Panc1 (cell line): ENCODE data around the gene ELMO1. TPM values are rescaled to one million over a fixed set of nuclear protein-coding genes. Genes with fewer than 3 reads are reported as not detected.

ENCODE experiments used
- ATAC-seq: fragments of 200-7000 bp; cut with Tn5 transposase; 2 replicates; pipeline ENCODE4 v1.9.1; 2020; ENCODE audit warnings: mild to moderate bottlenecking, moderate library complexity
- BruUV-seq: library from RNA; stranded (reverse); fragments of 400-500 nt; replicated peaks from 2 replicates; lab custom pipeline; 2021; lab: Mats Ljungman, UMichigan
- CTCF ChIA-PET: fragments of 300-600 bp; sonication (Branson Sonifier 250); formaldehyde crosslinking; loops from one replicate; lab custom pipeline; 2022; ENCODE audit warnings: antibody characterized with exemption; lab: Charles Lee
- POLR2A ChIA-PET: fragments of 300-600 bp; sonication (Branson Sonifier 250); formaldehyde crosslinking; loops from one replicate; lab custom pipeline; 2022; ENCODE audit warnings: antibody characterized with exemption; lab: Charles Lee
- DNase-seq: peaks from one replicate; pipeline ENCODE4 v3.0.0-alpha.2; 2010; ENCODE audit warnings: low read depth, low spot score
- H3K27ac ChIP-seq: 2 replicates; pipeline ENCODE4 v1.5.1; 2011; ENCODE audit warnings: mild to moderate bottlenecking, low read length, inconsistent platforms
- H3K27me3 ChIP-seq: fragments of 200-500 bp; sonication (Bioruptor generic); 2 replicates; pipeline ENCODE4 v1.6.0; 2014; ENCODE audit warnings: low read length, inconsistent platforms; ENCODE audit not compliant: control insufficient read depth, insufficient read depth
- H3K36me3 ChIP-seq: fragments of 200-500 bp; sonication (Bioruptor generic); 2 replicates; pipeline ENCODE4 v1.5.1; 2014; ENCODE audit warnings: inconsistent platforms, mild to moderate bottlenecking, low read length, moderate library complexity; ENCODE audit not compliant: control insufficient read depth, insufficient read depth
- H3K4me1 ChIP-seq: 2 replicates; pipeline ENCODE4 v1.5.1; 2011; ENCODE audit warnings: inconsistent platforms, mild to moderate bottlenecking, low read length, moderate library complexity; ENCODE audit not compliant: control insufficient read depth, insufficient read depth
- H3K4me3 ChIP-seq, 2 experiments: 2 replicates each; pipeline ENCODE4 v1.5.1; 2011 to 2012; ENCODE audit warnings: low read depth in 2 of 2, low read length in 2 of 2, mild to moderate bottlenecking in 2 of 2, inconsistent platforms in 1 of 2, moderate library complexity in 1 of 2
- H3K9me3 ChIP-seq: fragments of 200-500 bp; sonication (Bioruptor generic); 2 replicates; pipeline ENCODE4 v1.5.1; 2014; ENCODE audit warnings: low read depth, mild to moderate bottlenecking, inconsistent platforms, low read length, moderate library complexity; ENCODE audit not compliant: control insufficient read depth, insufficient read depth
- POLR2AphosphoS5 ChIP-seq: IDR thresholded peaks from 2 replicates; pipeline ENCODE4 v1.6.1; 2012; ENCODE audit warnings: mild to moderate bottlenecking, low read depth, low read length, moderate library complexity
- SIN3A ChIP-seq: IDR thresholded peaks from 2 replicates; pipeline ENCODE4 v1.6.1; 2012; ENCODE audit warnings: low read depth, mild to moderate bottlenecking, low read length, moderate library complexity, borderline replicate concordance; ENCODE audit not compliant: insufficient read depth
- TCF7L2 ChIP-seq: IDR thresholded peaks from 2 replicates; pipeline ENCODE4 v1.6.1; 2011; ENCODE audit warnings: mild to moderate bottlenecking, low read depth, low read length, inconsistent platforms
- in situ Hi-C: cut with HindIII; loops from 2 replicates; pipeline ENCODE4 v1.10.0; 2016; ENCODE audit warnings: low sequenced_read_pairs, low pct_unique_long_range_greater_than_20kb
- intact Hi-C: fragments of 100-400 bp; cut with micrococcal nuclease; formaldehyde crosslinking; loops from one replicate; pipeline ENCODE4 v1.10.0; 2022; ENCODE audit not compliant: unreplicated experiment
- total RNA-seq: library from RNA; stranded (reverse); gene quantifications from one replicate; pipeline ENCODE4 v1.2.1, GENCODE V29; 2021; ENCODE audit not compliant: unreplicated experiment
- TF ChIP-seq, protein P1 (sequence below): fragments of 450-650 bp; IDR thresholded peaks from 2 replicates; pipeline ENCODE4 v1.5.1; 2017; ENCODE audit warnings: mild to moderate bottlenecking
- TF ChIP-seq, protein P2 (sequence below), 2 experiments: IDR thresholded peaks; 2 replicates each; pipeline ENCODE4 v1.6.1; 2011 to 2012; ENCODE audit warnings: low read depth in 2 of 2, control low read depth in 1 of 2, low read length in 1 of 2, mild to moderate bottlenecking in 1 of 2, moderate library complexity in 1 of 2; ENCODE audit not compliant: insufficient read depth in 1 of 2

The ELMO1 gene
- total RNA-seq, 1 experiment from 2014 or later: 0.80 TPM

DNA sequence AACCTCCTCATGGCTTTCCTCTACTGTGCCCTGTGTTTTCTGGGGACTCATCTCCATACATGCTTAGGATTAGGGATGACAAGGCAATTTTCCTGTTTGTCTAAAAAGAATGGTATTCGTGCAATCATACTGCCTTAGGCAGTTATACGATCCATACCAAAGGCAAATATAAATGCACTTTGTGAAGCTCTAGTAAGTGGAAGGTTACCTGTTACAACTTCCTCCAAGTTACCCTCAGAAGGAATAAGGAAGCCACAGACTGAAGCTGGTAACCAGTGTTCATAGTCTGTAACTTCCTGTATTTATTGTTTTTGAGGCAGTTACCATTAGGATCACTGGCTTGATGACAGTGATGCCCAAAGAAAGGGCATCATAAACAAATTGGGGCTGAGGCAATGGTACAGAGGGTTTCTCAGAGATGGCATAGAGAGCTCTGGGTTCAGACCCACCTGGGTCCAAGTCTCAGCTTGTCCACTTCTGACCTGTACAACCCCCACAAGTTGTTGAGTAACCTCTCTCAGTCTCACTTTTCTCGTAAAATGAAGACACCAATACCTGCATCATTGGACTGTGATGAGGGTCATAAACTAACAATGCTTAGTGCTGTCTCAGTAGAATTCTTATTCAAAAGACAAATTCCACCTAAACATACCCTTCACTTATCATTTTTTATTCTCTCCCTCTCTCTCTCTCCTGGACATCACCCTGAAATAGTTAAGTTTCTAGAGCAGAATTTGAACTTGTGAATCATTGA is 138.2 kb downstream of the ELMO1 start:
- H3K9me3 ChIP-seq: no peaks in the 10 kb centered on the region
- no peaks in the 10 kb centered on the region for H3K36me3 ChIP-seq
- H3K4me1 ChIP-seq: no peaks in the 10 kb centered on the region
- H3K4me3 ChIP-seq: no peak overlapping the region
- intact Hi-C loops (no loop called here), in situ Hi-C loops (no loop called here)
- H3K27me3 ChIP-seq: peaks cover 3% of the 10 kb centered on the region; the same call in 1 of the 2 replicates
- TF ChIP-seq, protein P1, sequence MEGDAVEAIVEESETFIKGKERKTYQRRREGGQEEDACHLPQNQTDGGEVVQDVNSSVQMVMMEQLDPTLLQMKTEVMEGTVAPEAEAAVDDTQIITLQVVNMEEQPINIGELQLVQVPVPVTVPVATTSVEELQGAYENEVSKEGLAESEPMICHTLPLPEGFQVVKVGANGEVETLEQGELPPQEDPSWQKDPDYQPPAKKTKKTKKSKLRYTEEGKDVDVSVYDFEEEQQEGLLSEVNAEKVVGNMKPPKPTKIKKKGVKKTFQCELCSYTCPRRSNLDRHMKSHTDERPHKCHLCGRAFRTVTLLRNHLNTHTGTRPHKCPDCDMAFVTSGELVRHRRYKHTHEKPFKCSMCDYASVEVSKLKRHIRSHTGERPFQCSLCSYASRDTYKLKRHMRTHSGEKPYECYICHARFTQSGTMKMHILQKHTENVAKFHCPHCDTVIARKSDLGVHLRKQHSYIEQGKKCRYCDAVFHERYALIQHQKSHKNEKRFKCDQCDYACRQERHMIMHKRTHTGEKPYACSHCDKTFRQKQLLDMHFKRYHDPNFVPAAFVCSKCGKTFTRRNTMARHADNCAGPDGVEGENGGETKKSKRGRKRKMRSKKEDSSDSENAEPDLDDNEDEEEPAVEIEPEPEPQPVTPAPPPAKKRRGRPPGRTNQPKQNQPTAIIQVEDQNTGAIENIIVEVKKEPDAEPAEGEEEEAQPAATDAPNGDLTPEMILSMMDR: no peak
- TF ChIP-seq SIN3A (no peak), POLR2AphosphoS5 (no peak), TCF7L2 (no peak)
- TF ChIP-seq, protein P2, sequence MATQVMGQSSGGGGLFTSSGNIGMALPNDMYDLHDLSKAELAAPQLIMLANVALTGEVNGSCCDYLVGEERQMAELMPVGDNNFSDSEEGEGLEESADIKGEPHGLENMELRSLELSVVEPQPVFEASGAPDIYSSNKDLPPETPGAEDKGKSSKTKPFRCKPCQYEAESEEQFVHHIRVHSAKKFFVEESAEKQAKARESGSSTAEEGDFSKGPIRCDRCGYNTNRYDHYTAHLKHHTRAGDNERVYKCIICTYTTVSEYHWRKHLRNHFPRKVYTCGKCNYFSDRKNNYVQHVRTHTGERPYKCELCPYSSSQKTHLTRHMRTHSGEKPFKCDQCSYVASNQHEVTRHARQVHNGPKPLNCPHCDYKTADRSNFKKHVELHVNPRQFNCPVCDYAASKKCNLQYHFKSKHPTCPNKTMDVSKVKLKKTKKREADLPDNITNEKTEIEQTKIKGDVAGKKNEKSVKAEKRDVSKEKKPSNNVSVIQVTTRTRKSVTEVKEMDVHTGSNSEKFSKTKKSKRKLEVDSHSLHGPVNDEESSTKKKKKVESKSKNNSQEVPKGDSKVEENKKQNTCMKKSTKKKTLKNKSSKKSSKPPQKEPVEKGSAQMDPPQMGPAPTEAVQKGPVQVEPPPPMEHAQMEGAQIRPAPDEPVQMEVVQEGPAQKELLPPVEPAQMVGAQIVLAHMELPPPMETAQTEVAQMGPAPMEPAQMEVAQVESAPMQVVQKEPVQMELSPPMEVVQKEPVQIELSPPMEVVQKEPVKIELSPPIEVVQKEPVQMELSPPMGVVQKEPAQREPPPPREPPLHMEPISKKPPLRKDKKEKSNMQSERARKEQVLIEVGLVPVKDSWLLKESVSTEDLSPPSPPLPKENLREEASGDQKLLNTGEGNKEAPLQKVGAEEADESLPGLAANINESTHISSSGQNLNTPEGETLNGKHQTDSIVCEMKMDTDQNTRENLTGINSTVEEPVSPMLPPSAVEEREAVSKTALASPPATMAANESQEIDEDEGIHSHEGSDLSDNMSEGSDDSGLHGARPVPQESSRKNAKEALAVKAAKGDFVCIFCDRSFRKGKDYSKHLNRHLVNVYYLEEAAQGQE (IDR thresholded peaks at IDR 0.05; ENCODE audit: insufficient read depth in 1 of 2, low read depth in 2 of 2, low read length in 1 of 2): no peak
- DNase-seq (no peak), ATAC-seq (no peak)
- ChIA-PET POLR2A (no interaction called here), CTCF (no interaction called here)
- no TSS peak for BruUV-seq
- no peak overlapping the region for H3K27ac ChIP-seq

DNA sequence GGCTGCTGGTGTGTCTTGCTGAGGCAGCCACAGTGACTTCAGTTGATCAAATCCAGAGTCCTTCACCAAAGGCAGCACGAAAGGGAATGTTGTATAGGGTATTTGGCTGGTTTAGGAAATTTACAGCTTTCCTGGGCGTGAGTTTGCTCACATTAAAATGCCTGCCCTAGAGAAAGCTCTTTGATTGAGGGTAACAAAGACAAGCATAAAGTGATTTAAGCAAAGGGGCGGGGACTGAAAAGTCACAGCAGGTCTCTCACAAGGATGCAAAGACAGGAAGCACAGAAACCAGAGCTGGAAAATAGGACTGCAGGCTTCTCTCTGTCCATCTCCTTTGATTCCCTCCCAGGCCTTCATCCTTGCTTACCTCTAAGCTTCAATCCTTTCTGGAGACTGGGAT is 139.2 kb downstream of the ELMO1 start:
- ATAC-seq (no peak), DNase-seq (no peak)
- H3K27ac ChIP-seq: no peak overlapping the region
- intact Hi-C loops: no loop called here
- H3K9me3 ChIP-seq: no peaks in the 10 kb centered on the region
- no TSS peak for BruUV-seq
- POLR2A ChIA-PET: no interaction called here
- no peaks in the 10 kb centered on the region for H3K4me1 ChIP-seq
- H3K36me3 ChIP-seq: no peaks in the 10 kb centered on the region
- in situ Hi-C loops: no loop called here
- CTCF ChIA-PET: no interaction called here
- TF ChIP-seq, protein P1: no peak
- TF ChIP-seq, protein P2 (IDR thresholded peaks at IDR 0.05; ENCODE audit: insufficient read depth in 1 of 2, low read depth in 2 of 2, low read length in 1 of 2): no peak
- no peak for TF ChIP-seq TCF7L2
- H3K27me3 ChIP-seq: peaks cover 7% of the 10 kb centered on the region; the same call in 1 of the 2 replicates
- H3K4me3 ChIP-seq: no peak overlapping the region
